Suprapubic skin (tissue), 4 donors: Measurements from ENCODE around the gene PIGL. TPM values are rescaled to one million over a fixed set of nuclear protein-coding genes. Genes with fewer than 3 reads are reported as not detected.

Experiments used
- DNase-seq, 2 donors: peaks; one replicate each; pipeline ENCODE4 v3.0.0-alpha.2; 2019; ENCODE audit warnings: low spot score in 2 of 2
- H3K27ac ChIP-seq: fragments of 200-600 bp; sonication (generic); one replicate; pipeline ENCODE4 v1.5.1; 2019
- H3K27me3 ChIP-seq: fragments of 200-600 bp; sonication (generic); one replicate; pipeline ENCODE4 v1.5.1; 2019
- H3K36me3 ChIP-seq: fragments of 200-600 bp; sonication (generic); one replicate; pipeline ENCODE4 v1.5.1; 2019
- H3K4me1 ChIP-seq: fragments of 200-600 bp; sonication (generic); one replicate; pipeline ENCODE4 v1.5.1; 2019
- H3K4me3 ChIP-seq: fragments of 200-600 bp; sonication (generic); one replicate; pipeline ENCODE4 v1.5.1; 2019; ENCODE audit warnings: mild to moderate bottlenecking
- H3K9me3 ChIP-seq: fragments of 200-600 bp; sonication (generic); one replicate; pipeline ENCODE4 v1.5.1; 2019
- CTCF ChIP-seq, 2 donors: fragments of 200-600 bp in 1 of 2; fragments of 450-650 bp in 1 of 2; sonication (generic) in 1 of 2; IDR thresholded peaks; one replicate each; pipeline ENCODE4 v1.5.1; 2016 to 2019; ENCODE audit warnings: antibody characterized with exemption in 2 of 2, mild to moderate bottlenecking in 1 of 2, moderate library complexity in 1 of 2
- EP300 ChIP-seq: sonication (generic); formaldehyde crosslinking; IDR thresholded peaks from one replicate; pipeline ENCODE4 v1.6.1; 2017; ENCODE audit warnings: antibody characterized with exemption
- POLR2A ChIP-seq, 2 donors: fragments of 450-650 bp; IDR thresholded peaks; one replicate each; pipeline ENCODE4 v1.6.1; 2017; ENCODE audit warnings: antibody characterized with exemption in 2 of 2, mild to moderate bottlenecking in 2 of 2, moderate library complexity in 2 of 2
- POLR2AphosphoS5 ChIP-seq, 3 donors: sonication (generic); formaldehyde crosslinking; IDR thresholded peaks; one replicate each; pipeline ENCODE4 v1.6.1; 2017; ENCODE audit warnings: antibody characterized with exemption in 3 of 3
- WGBS: methylation state at CpG from one replicate; pipeline ENCODE4 v1.1.5; 2018; 5-methylcytosine and 5-hydroxymethylcytosine counted together
- total RNA-seq, 4 donors: library from RNA; depleted of rRNA; stranded (reverse); fragments of >200 nt; gene quantifications; one replicate each; pipeline ENCODE4 v1.1.0, GENCODE V29; 2016

The PIGL gene
- total RNA-seq, 4 donors from 2014 or later, result 59.5 to 287 (median 76.6) TPM

GRCh38 chr17:16328997-16329396, 112.0 kb downstream of the PIGL start:
- H3K27me3 ChIP-seq, result no peaks in the 10 kb centered on the region
- H3K4me3 ChIP-seq, result no peak overlapping the region
- 29% methylated on average over 1 of the region's 1 CpG for WGBS
- H3K9me3 ChIP-seq, result no peaks in the 10 kb centered on the region
- H3K27ac ChIP-seq, result no peak overlapping the region
- peaks cover 7% of the 10 kb centered on the region for H3K4me1 ChIP-seq
- TF ChIP-seq CTCF (IDR thresholded peaks at IDR 0.05) (no peak), POLR2AphosphoS5 (IDR thresholded peaks at IDR 0.05) (no peak), EP300 (no peak), POLR2A (IDR thresholded peaks at IDR 0.05) (no peak)
- no peak for DNase-seq
- peaks cover 20% of the 10 kb centered on the region for H3K36me3 ChIP-seq

GRCh38 chr17:16329519-16330271, 112.7 kb downstream of the PIGL start:
- WGBS, result 62% methylated on average over 11 of the region's 11 CpGs
- no peaks in the 10 kb centered on the region for H3K27me3 ChIP-seq
- no peaks in the 10 kb centered on the region for H3K9me3 ChIP-seq
- no peak overlapping the region for H3K27ac ChIP-seq
- peaks cover 20% of the 10 kb centered on the region for H3K36me3 ChIP-seq
- peaks cover 7% of the 10 kb centered on the region for H3K4me1 ChIP-seq
- TF ChIP-seq POLR2A (IDR thresholded peaks at IDR 0.05), result no peak
- TF ChIP-seq POLR2AphosphoS5 (IDR thresholded peaks at IDR 0.05), result no peak
- TF ChIP-seq CTCF (IDR thresholded peaks at IDR 0.05), result no peak
- TF ChIP-seq EP300, result no peak
- no peak overlapping the region for H3K4me3 ChIP-seq
- DNase-seq, result no peak

GRCh38 chr17:16338391-16338790, 121.4 kb downstream of the PIGL start:
- Histone ChIP-seq H3K27me3 (no peaks in the 10 kb centered on the region), H3K27ac (no peak overlapping the region), H3K4me3 (no peak overlapping the region), H3K9me3 (no peaks in the 10 kb centered on the region), H3K36me3 (peaks cover 9% of the 10 kb centered on the region), H3K4me1 (no peaks in the 10 kb centered on the region)
- TF ChIP-seq EP300 (no peak), POLR2A (IDR thresholded peaks at IDR 0.05) (no peak), POLR2AphosphoS5 (IDR thresholded peaks at IDR 0.05) (no peak), CTCF (IDR thresholded peaks at IDR 0.05) (no peak)
- WGBS, result 94% methylated on average over 3 of the region's 3 CpGs
- DNase-seq, result no peak

DNA sequence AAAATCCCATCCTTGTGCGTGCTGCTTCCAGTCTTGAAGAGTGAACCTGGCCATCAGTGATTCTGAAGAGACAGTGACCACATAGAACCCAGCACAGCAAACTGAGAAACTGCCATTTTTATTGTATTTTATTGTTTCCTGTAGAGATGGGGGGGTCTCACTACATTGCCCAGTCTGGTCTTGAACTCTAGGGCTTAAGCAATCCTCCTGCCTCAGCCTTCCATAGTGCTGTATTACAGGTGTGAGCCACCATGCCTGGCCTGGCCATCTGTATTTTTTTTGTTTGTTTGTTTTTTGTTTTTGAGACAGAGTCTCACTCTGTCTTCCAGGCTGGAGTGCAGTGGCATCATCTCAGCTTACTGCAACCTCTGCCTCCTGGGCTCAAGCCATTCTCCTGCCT, 122.4 kb downstream of the PIGL start:
- no peaks in the 10 kb centered on the region for H3K27me3 ChIP-seq
- peaks cover 19% of the 10 kb centered on the region for H3K36me3 ChIP-seq
- no peak for TF ChIP-seq POLR2AphosphoS5 (IDR thresholded peaks at IDR 0.05)
- TF ChIP-seq EP300, result no peak
- TF ChIP-seq CTCF (IDR thresholded peaks at IDR 0.05), result no peak
- no peak for TF ChIP-seq POLR2A (IDR thresholded peaks at IDR 0.05)
- H3K4me3 ChIP-seq, result no peak overlapping the region
- 91% methylated on average over 1 of the region's 1 CpG for WGBS
- H3K4me1 ChIP-seq, result no peaks in the 10 kb centered on the region
- no peak for DNase-seq
- no peak overlapping the region for H3K27ac ChIP-seq
- H3K9me3 ChIP-seq, result no peaks in the 10 kb centered on the region

DNA sequence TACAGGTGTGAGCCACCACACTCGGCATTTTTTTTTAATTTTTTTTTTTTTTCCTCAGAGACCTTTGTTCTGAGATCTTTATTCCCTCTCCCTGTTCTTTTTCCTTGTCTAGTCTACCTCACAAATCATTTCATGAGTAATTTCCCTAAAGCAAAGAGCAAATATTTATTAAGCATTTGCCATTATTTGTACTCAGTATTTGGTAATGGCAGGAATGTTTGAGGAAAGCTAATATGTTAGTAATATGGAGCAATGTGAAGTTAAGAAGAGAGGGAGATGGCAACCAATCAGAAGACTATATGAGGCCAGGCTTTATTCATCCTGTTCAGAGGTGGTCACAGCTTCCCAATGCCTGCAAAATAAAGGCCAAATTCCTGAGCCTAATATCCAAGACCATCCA, 122.9 kb downstream of the PIGL start:
- TF ChIP-seq CTCF (IDR thresholded peaks at IDR 0.05) (no peak), EP300 (no peak), POLR2A (IDR thresholded peaks at IDR 0.05) (no peak), POLR2AphosphoS5 (IDR thresholded peaks at IDR 0.05) (no peak)
- WGBS, result 91% methylated on average over 1 of the region's 1 CpG
- H3K9me3 ChIP-seq, result no peaks in the 10 kb centered on the region
- no peak overlapping the region for H3K4me3 ChIP-seq
- H3K36me3 ChIP-seq, result peaks cover 20% of the 10 kb centered on the region
- H3K27me3 ChIP-seq, result no peaks in the 10 kb centered on the region
- no peak for DNase-seq
- H3K4me1 ChIP-seq, result no peaks in the 10 kb centered on the region
- no peak overlapping the region for H3K27ac ChIP-seq
